NT2/D1 (cell line): ENCODE data around the gene RFTN1.

Source experiments
- DNase-seq: peaks from one replicate; pipeline ENCODE4 v3.0.0-alpha.2; 2011; ENCODE audit warnings: low read depth, low spot score
- H3K27me3 ChIP-seq: 2 replicates; pipeline ENCODE4 v1.6.0; 2011; ENCODE audit warnings: mild to moderate bottlenecking; ENCODE audit not compliant: insufficient read length, insufficient read depth
- H3K36me3 ChIP-seq: 2 replicates; pipeline ENCODE4 v1.6.1; 2011; ENCODE audit warnings: mild to moderate bottlenecking, low read length, mixed read lengths; ENCODE audit not compliant: insufficient read depth, insufficient read length
- H3K4me1 ChIP-seq: 2 replicates; pipeline ENCODE4 v1.5.1; 2011; ENCODE audit not compliant: insufficient read depth, insufficient read length
- H3K4me3 ChIP-seq: 2 replicates; pipeline ENCODE4 v1.5.1; 2011; ENCODE audit warnings: low read depth; ENCODE audit not compliant: insufficient read length
- H3K9ac ChIP-seq: 2 replicates; pipeline ENCODE4 v1.6.0; 2011; ENCODE audit warnings: low read depth; ENCODE audit not compliant: insufficient read length
- H3K9me3 ChIP-seq: 2 replicates; pipeline ENCODE4 v1.5.1; 2011; ENCODE audit warnings: mild to moderate bottlenecking, low read length; ENCODE audit not compliant: insufficient read depth
- SUZ12 ChIP-seq: IDR thresholded peaks from 2 replicates; pipeline ENCODE4 v1.6.1; 2011; ENCODE audit not compliant: insufficient read length, insufficient read depth; ENCODE audit errors: extremely low read depth
- YY1 ChIP-seq: IDR thresholded peaks from 2 replicates; pipeline ENCODE4 v1.6.1; 2011; ENCODE audit not compliant: insufficient read length, insufficient read depth
- ZNF274 ChIP-seq: IDR thresholded peaks from 2 replicates; pipeline ENCODE4 v1.6.1; 2011; ENCODE audit warnings: mild to moderate bottlenecking, low read depth, low read length

The RFTN1 gene

GRCh38 chr3:16410659-16411058 lies 102.8 kb downstream of the RFTN1 start:
- Histone ChIP-seq H3K4me3 (no peak overlapping the region), H3K36me3 (no peaks in the 10 kb centered on the region), H3K9ac (peak overlapping the region; percentile 53), H3K27me3 (no peaks in the 10 kb centered on the region), H3K9me3 (no peaks in the 10 kb centered on the region), H3K4me1 (peaks cover 9% of the 10 kb centered on the region)
- no peak for DNase-seq
- TF ChIP-seq YY1 (no peak), ZNF274 (no peak), SUZ12 (no peak)

GRCh38 chr3:16409032-16409431 lies 104.5 kb downstream of the RFTN1 start:
- no peak for DNase-seq
- H3K4me1 ChIP-seq, result peaks cover 3% of the 10 kb centered on the region

DNA sequence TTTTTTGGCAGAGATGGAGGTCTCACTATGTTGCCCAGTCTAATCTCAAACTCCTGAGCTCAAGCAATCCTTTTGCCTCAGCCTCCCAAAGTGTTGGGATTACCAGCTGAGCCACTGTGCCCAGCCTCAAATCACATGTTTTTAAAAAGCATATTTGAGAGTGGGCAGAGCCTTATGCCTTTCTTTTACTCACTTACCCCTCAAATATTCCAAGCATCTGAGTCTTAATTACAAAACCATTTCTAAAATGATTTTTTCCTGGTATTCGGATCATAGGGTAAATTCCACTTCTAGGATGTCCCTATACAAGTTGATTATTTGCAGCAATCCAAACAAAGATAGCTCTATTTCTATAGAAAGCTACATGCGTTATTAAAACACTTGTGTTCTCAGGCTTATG lies 106.1 kb downstream of the RFTN1 start:
- H3K36me3 ChIP-seq, result no peaks in the 10 kb centered on the region
- no peaks in the 10 kb centered on the region for H3K9me3 ChIP-seq
- H3K4me3 ChIP-seq, result no peak overlapping the region
- H3K9ac ChIP-seq, result no peak overlapping the region
- TF ChIP-seq YY1 (no peak), SUZ12 (no peak), ZNF274 (no peak)
- peaks cover 3% of the 10 kb centered on the region for H3K4me1 ChIP-seq
- no peak for DNase-seq
- no peaks in the 10 kb centered on the region for H3K27me3 ChIP-seq

More at GRCh38 chr3:16409032-16409431, 104.5 kb downstream of the RFTN1 start:
- Histone ChIP-seq H3K4me3 (no peak overlapping the region), H3K27me3 (no peaks in the 10 kb centered on the region), H3K9ac (no peak overlapping the region), H3K36me3 (no peaks in the 10 kb centered on the region), H3K9me3 (no peaks in the 10 kb centered on the region)
- TF ChIP-seq YY1 (no peak), ZNF274 (no peak), SUZ12 (no peak)

- Histone ChIP-seq H3K27me3 (no peaks in the 10 kb centered on the region), H3K4me1 (peaks cover 3% of the 10 kb centered on the region), H3K9ac (no peak overlapping the region), H3K9me3 (no peaks in the 10 kb centered on the region), H3K4me3 (no peak overlapping the region), H3K36me3 (no peaks in the 10 kb centered on the region)
- no peak for DNase-seq
- TF ChIP-seq ZNF274 (no peak), YY1 (no peak), SUZ12 (no peak)
These were observed 106.9 kb downstream of the RFTN1 start for GRCh38 chr3:16406579-16406978.

- Histone ChIP-seq H3K9me3 (no peaks in the 10 kb centered on the region), H3K4me3 (no peak overlapping the region), H3K9ac (no peak overlapping the region), H3K36me3 (no peaks in the 10 kb centered on the region), H3K4me1 (peaks cover 3% of the 10 kb centered on the region), H3K27me3 (no peaks in the 10 kb centered on the region)
- no peak for DNase-seq
- TF ChIP-seq YY1 (no peak), SUZ12 (no peak), ZNF274 (no peak)
These were observed 107.3 kb downstream of the RFTN1 start for GRCh38 chr3:16406166-16406565.

DNA sequence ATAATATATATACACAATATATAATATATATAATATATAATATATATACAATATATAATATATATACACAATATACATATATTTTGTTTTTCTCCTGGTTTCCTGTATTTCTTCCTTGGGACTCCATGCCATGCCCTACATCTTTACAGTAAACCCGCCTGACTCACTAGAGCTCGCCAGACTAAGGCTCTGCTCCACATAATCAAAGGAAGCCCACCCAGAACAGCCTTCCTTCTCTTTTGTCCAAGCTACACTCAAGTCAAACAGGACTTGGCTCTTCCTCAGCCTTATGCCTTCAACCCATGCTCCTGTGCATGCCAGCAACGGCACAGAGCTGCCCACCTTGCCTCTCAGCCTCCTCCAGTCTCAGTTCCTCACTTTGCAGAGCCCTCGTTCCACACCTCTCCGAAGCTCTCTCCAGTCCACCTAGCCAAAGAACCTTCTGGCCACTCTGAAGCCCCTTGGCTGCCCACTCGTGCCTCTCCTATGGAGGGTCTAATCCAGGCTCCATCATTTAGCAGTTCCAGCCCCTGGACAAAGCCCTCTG lies 109.1 kb downstream of the RFTN1 start:
- H3K4me1 ChIP-seq, result peaks cover 7% of the 10 kb centered on the region
- H3K27me3 ChIP-seq, result no peaks in the 10 kb centered on the region
- DNase-seq, result no peak

GRCh38 chr3:16402451-16402850 lies 111.0 kb downstream of the RFTN1 start:
- Histone ChIP-seq H3K27me3 (no peaks in the 10 kb centered on the region), H3K36me3 (no peaks in the 10 kb centered on the region), H3K9me3 (no peaks in the 10 kb centered on the region), H3K9ac (no peak overlapping the region), H3K4me1 (peaks cover 7% of the 10 kb centered on the region), H3K4me3 (no peak overlapping the region)
- TF ChIP-seq ZNF274 (no peak), SUZ12 (no peak), YY1 (no peak)
- DNase-seq, result no peak

More for the DNA sequence above, 109.1 kb downstream of the RFTN1 start:
- no peak overlapping the region for H3K4me3 ChIP-seq
- TF ChIP-seq SUZ12 (no peak), ZNF274 (no peak), YY1 (no peak)
- H3K9ac ChIP-seq, result no peak overlapping the region
- H3K36me3 ChIP-seq, result no peaks in the 10 kb centered on the region
- no peaks in the 10 kb centered on the region for H3K9me3 ChIP-seq

DNA sequence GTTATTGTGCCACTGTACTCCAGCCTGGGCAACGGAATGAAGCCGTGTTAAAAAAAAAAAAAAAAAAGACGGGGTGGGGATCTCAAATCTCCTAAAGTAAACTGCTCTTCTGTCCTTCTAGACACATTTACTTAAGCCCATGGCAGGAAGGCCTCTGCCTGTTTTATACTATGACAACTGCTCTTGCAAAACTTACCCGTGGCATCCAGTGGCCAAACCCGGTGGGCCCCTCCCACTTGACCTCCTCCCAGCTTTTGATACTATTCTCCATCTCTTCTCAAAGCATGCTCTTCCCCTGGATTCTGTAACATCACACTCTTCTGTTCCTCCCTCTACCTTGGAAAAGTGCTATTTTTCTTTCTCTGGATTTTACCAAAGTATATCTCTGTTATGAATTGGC lies 112.2 kb downstream of the RFTN1 start:
- Histone ChIP-seq H3K4me3 (no peak overlapping the region), H3K36me3 (no peaks in the 10 kb centered on the region), H3K9ac (no peak overlapping the region), H3K27me3 (no peaks in the 10 kb centered on the region), H3K4me1 (peaks cover 7% of the 10 kb centered on the region), H3K9me3 (no peaks in the 10 kb centered on the region)
- TF ChIP-seq YY1, result no peak
- no peak for TF ChIP-seq ZNF274
- TF ChIP-seq SUZ12, result no peak
- DNase-seq, result no peak
